Measurements from ENCODE around the gene EIF2S2.

DNA sequence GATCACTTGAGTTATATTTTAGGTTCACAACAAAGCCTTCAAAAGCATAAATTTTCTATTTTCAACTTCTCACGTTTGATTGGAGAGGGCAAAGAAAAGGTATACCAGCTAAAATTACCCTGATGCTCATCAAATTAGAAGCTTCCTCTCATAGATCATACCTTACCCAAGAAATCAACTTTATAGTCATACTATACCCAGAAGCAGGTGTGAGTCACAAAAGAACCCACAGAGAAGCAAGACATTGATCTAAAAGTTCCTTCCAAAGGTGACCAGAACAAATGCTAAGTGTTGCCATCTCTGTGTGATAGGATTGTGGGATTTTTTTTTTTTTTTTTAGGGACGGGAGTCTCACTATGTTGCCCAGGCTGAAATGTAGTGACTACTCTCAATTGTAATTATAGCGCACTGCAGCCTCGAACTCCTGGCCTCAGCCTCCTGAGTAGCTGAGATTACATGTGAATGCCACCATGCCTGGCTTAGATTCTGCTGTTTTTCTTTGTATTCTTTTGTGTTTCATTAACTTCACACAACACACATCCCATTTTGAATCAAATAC, 3.3 kb downstream of the EIF2S2 start:
- TF ChIP-seq, protein P1, sequence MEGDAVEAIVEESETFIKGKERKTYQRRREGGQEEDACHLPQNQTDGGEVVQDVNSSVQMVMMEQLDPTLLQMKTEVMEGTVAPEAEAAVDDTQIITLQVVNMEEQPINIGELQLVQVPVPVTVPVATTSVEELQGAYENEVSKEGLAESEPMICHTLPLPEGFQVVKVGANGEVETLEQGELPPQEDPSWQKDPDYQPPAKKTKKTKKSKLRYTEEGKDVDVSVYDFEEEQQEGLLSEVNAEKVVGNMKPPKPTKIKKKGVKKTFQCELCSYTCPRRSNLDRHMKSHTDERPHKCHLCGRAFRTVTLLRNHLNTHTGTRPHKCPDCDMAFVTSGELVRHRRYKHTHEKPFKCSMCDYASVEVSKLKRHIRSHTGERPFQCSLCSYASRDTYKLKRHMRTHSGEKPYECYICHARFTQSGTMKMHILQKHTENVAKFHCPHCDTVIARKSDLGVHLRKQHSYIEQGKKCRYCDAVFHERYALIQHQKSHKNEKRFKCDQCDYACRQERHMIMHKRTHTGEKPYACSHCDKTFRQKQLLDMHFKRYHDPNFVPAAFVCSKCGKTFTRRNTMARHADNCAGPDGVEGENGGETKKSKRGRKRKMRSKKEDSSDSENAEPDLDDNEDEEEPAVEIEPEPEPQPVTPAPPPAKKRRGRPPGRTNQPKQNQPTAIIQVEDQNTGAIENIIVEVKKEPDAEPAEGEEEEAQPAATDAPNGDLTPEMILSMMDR (IDR thresholded peaks at IDR 0.05) = no peak
- TF ChIP-seq POLR2A (IDR thresholded peaks at IDR 0.05) = no peak
